Lower leg skin (tissue), 4 donors: ENCODE data around the gene NFU1. TPM values are rescaled to one million over a fixed set of nuclear protein-coding genes. Genes with fewer than 3 reads are reported as not detected.

Experiments used
- DNase-seq, 2 donors: peaks; one replicate each; pipeline ENCODE4 v3.0.0-alpha.2; 2019; ENCODE audit warnings: low spot score in 2 of 2
- H3K4me3 ChIP-seq: fragments of 200-600 bp; sonication (generic); 2 replicates; pipeline ENCODE4 v1.5.1; 2017; ENCODE audit warnings: mild to moderate bottlenecking, low read depth; ENCODE audit not compliant: poor library complexity, severe bottlenecking
- CTCF ChIP-seq, 3 donors: fragments of 450-650 bp; IDR thresholded peaks; one replicate each; pipeline ENCODE4 v1.5.1; 2016; ENCODE audit warnings: antibody characterized with exemption in 3 of 3, mild to moderate bottlenecking in 3 of 3, moderate library complexity in 2 of 3
- POLR2A ChIP-seq, 2 donors: fragments of 450-650 bp; IDR thresholded peaks; one replicate each; pipeline ENCODE4 v1.6.1; 2016 to 2017; ENCODE audit warnings: antibody characterized with exemption in 2 of 2, mild to moderate bottlenecking in 1 of 2, moderate library complexity in 1 of 2
- WGBS, 2 donors: methylation state at CpG; one replicate each; pipeline ENCODE4 v1.1.5; 2018; 5-methylcytosine and 5-hydroxymethylcytosine counted together
- intact Hi-C: fragments of 100-400 bp; cut with DNase I; formaldehyde crosslinking; loops from one replicate; pipeline ENCODE4 v1.15.0; 2023; ENCODE audit warnings: low total_unique reads
- total RNA-seq, 4 donors: library from RNA; depleted of rRNA; stranded (reverse); fragments of >200 nt; gene quantifications; one replicate each; pipeline ENCODE4 v1.1.0, GENCODE V29; 2016

NFU1 gene
- total RNA-seq, 4 donors from 2014 or later = 12.8 to 28.1 (median 17.9) TPM

- no peak for TF ChIP-seq POLR2A (IDR thresholded peaks at IDR 0.05)
- TF ChIP-seq CTCF (IDR thresholded peaks at IDR 0.05) = no peak
- no peak overlapping the region for H3K4me3 ChIP-seq
- intact Hi-C loops = no loop called here
- WGBS, 2 donors = 92 to 96% methylated on average over 5 of the region's 5 CpGs
- no peak for DNase-seq
These were observed 83.9 kb downstream of the NFU1 start for GRCh38 chr2:69353360-69353759.

GRCh38 chr2:69348781-69349180, 88.5 kb downstream of the NFU1 start:
- 96 to 100% methylated on average over 1 of the region's 1 CpG for WGBS, 2 donors
- TF ChIP-seq CTCF (IDR thresholded peaks at IDR 0.05) (no peak), POLR2A (IDR thresholded peaks at IDR 0.05) (no peak)
- no peak for DNase-seq
- H3K4me3 ChIP-seq = no peak overlapping the region
- intact Hi-C loops = no loop called here

Other genes starting within 250 kb of the NFU1 start
- 10 to 100 TPM in 3 of 4 donors, 1 to 10 TPM in 1; 9.5 to 12.4 (median 11.2) TPM for gene GFPT1, start 50.2 kb downstream of the NFU1 start, total RNA-seq
- 10 to 100 TPM; 15.5 to 28.1 (median 24.4) TPM for gene AAK1, start 206.3 kb upstream of the NFU1 start, total RNA-seq